ENCODE measurements around the gene S100A9. TPM values are rescaled to one million over a fixed set of nuclear protein-coding genes. Genes with fewer than 3 reads are reported as not detected.

S100A9 gene
- total RNA-seq, 1 experiment from 2014 or later: 0.59 TPM

- Histone ChIP-seq H4K20me1 (ENCODE audit: insufficient read depth) (no peaks in the 10 kb centered on the region), H2AFZ (ENCODE audit: low read depth, low read length, poor library complexity, severe bottlenecking) (no peak overlapping the region), H3K4me3 (replicated peaks in 1 of 2; ENCODE audit: low read depth in 1 of 2, low read length in 2 of 2) (no peak overlapping the region), H3K27me3 (ENCODE audit: insufficient read depth, low read length) (peaks cover 54% of the 10 kb centered on the region), H3K4me1 (ENCODE audit: control insufficient read depth in 1 of 2, insufficient read depth in 2 of 2, low read length in 2 of 2) (no peaks in the 10 kb centered on the region), H3K9me2 (ENCODE audit: insufficient read depth) (no peaks in the 10 kb centered on the region), H3K4me2 (ENCODE audit: low read length) (no peak overlapping the region), H3K27ac (ENCODE audit: low read depth, low read length) (no peak overlapping the region), H3K9me3 (ENCODE audit: control insufficient read depth in 1 of 2, insufficient read depth in 1 of 2, low read depth in 1 of 2, low read length in 2 of 2) (no peaks in the 10 kb centered on the region), H3K9ac (ENCODE audit: low read length) (no peak overlapping the region), H3K36me3 (ENCODE audit: control insufficient read depth in 1 of 2, insufficient read depth in 2 of 2, low read length in 2 of 2) (no peaks in the 10 kb centered on the region), H3K79me2 (ENCODE audit: insufficient read depth, low read length) (no peaks in the 10 kb centered on the region)
- TF ChIP-seq MAX (IDR thresholded peaks at IDR 0.05) (no peak), ZNF274 (IDR thresholded peaks at IDR 0.05; ENCODE audit: low read depth, low read length) (no peak), CEBPB (IDR thresholded peaks at IDR 0.05; ENCODE audit: low read depth) (no peak), POLR2AphosphoS5 (IDR thresholded peaks at IDR 0.05; ENCODE audit: low read depth, low read length) (no peak), ZBTB33 (IDR thresholded peaks at IDR 0.05; ENCODE audit: extremely low read depth, insufficient replicate concordance, low read length) (no peak), ATF3 (IDR thresholded peaks at IDR 0.05) (no peak), SIN3A (IDR thresholded peaks at IDR 0.05; ENCODE audit: low read depth) (no peak), CTCF (IDR thresholded peaks at IDR 0.05 in 2 of 3, conservative IDR thresholded peaks at IDR 0.05 in 1 of 3; ENCODE audit: borderline replicate concordance in 1 of 3, insufficient read depth in 1 of 3, low read depth in 2 of 3, low read length in 2 of 3) (no peak), JUND (IDR thresholded peaks at IDR 0.05) (no peak), RAD21 (IDR thresholded peaks at IDR 0.05; ENCODE audit: low read depth) (no peak), FOSL1 (IDR thresholded peaks at IDR 0.05; ENCODE audit: low read depth) (no peak), EZH2phosphoT487 (IDR thresholded peaks at IDR 0.05; ENCODE audit: borderline replicate concordance) (no peak), POLR2A (IDR thresholded peaks at IDR 0.05; ENCODE audit: borderline replicate concordance, extremely low read depth, insufficient read depth, insufficient read length) (no peak), ELF1 (IDR thresholded peaks at IDR 0.05; ENCODE audit: borderline replicate concordance, low read depth) (no peak), EGR1 (IDR thresholded peaks at IDR 0.05; ENCODE audit: low read depth) (no peak)
- ATAC-seq (no peak), DNase-seq (ENCODE audit: low read depth, low spot score) (no peak)
- RAD21 ChIA-PET (ENCODE audit: low non-redundant PET in 1 of 2, low total read pairs in 2 of 2, uncharacterized antibody in 2 of 2, unreplicated experiment in 2 of 2): no interaction called here
- CTCF ChIA-PET: no interaction called here
- POLR2A ChIA-PET: no interaction called here
- intact Hi-C loops (cut with micrococcal nuclease): loop anchor here (5.0 kb wide), 1 partner anchor 96 kb away; no protein-coding TSS in a partner anchor
- no TSS peak for BruUV-seq (replicated peaks)
Observed at GRCh38 chr1:153401461-153401860, 43.8 kb downstream of the S100A9 start.
